Type B pancreatic cell (in vitro differentiated cells): ENCODE data around the gene ALOX5. TPM values are rescaled to one million over a fixed set of nuclear protein-coding genes. Genes with fewer than 3 reads are reported as not detected.
"Not testable (repeated sequence)": the region's sequence is repeated elsewhere in the genome, so short reads cannot be mapped to it uniquely, and the experiment has no call there.

ENCODE experiments used
- DNase-seq: peaks from one replicate; pipeline ENCODE4 v3.0.0; 2021; ENCODE audit warnings: mixed read lengths; ENCODE audit not compliant: unreplicated experiment; ENCODE audit errors: extremely low spot score
- H3K27ac Mint-ChIP-seq: 2 replicates; pipeline ENCODE4 v1.8.0; 2021; ENCODE audit warnings: mild to moderate bottlenecking, mixed read lengths
- H3K27me3 Mint-ChIP-seq: 2 replicates; pipeline ENCODE4 v1.8.0; 2021; ENCODE audit warnings: mixed read lengths
- H3K36me3 Mint-ChIP-seq: 2 replicates; pipeline ENCODE4 v1.8.0; 2021; ENCODE audit warnings: mixed read lengths
- H3K4me1 Mint-ChIP-seq: one replicate; pipeline ENCODE4 v1.8.0; 2021; ENCODE audit warnings: mixed read lengths; ENCODE audit not compliant: unreplicated experiment
- H3K4me3 Mint-ChIP-seq: 2 replicates; pipeline ENCODE4 v1.8.0; 2021; ENCODE audit warnings: mild to moderate bottlenecking, mixed read lengths
- H3K9me3 Mint-ChIP-seq: 2 replicates; pipeline ENCODE4 v1.8.0; 2021; ENCODE audit warnings: mixed read lengths
- long read RNA-seq: library from polyadenylated mRNA; unstranded; transcript quantifications from one replicate; pipeline ENCODE4 v2.0.0, GENCODE V29; 2020
- total RNA-seq: library from RNA; stranded (reverse); gene quantifications from 2 replicates; pipeline ENCODE4 v1.2.1, GENCODE V29; 2021; ENCODE audit warnings: low replicate concordance
- TF ChIP-seq, protein P1 (sequence below): fragments of 200-600 bp; sonication (generic); conservative IDR thresholded peaks from 2 replicates; pipeline ENCODE4 v1.5.0; 2021; ENCODE audit warnings: antibody characterized with exemption, mild to moderate bottlenecking

ALOX5 gene
- total RNA-seq = 7.9 and 17.3 TPM in 2 replicates
- long read RNA-seq, transcript ALOX5-201 (14 exons, 2,506 nt) = major isoform, 18 of 32 reads
- long read RNA-seq, partial matches to known transcripts = 6 of 32 reads
- long read RNA-seq, other reads (novel, unspliced or antisense) = 6 of 32 reads

DNA sequence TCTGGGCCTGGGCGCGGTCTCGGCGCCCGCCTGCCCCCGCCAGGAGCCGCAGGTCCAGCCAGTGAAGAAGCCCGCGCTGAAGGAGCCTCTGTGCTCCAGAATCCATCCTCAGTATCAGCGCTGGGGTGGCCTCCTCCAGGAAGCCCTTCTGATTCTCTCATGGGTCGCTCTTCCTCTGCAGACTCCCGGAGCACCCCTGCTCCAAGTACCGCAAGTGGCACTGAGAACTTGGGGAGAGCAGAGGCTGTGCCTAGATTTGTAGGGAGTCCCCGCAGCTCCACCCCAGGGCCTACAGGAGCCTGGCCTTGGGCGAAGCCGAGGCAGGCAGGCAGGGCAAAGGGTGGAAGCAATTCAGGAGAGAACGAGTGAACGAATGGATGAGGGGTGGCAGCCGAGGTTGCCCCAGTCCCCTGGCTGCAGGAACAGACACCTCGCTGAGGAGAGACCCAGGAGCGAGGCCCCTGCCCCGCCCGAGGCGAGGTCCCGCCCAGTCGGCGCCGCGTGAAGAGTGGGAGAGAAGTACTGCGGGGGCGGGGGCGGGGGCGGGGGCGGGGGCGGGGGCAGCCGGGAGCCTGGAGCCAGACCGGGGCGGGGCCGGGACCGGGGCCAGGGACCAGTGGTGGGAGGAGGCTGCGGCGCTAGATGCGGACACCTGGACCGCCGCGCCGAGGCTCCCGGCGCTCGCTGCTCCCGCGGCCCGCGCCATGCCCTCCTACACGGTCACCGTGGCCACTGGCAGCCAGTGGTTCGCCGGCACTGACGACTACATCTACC lies at the start of gene ALOX5:
TSS of gene ALOX5 (plus strand) at position 641 of the 774 bp plus-strand sequence. CDS start at position 705, 64 bp downstream.
- Mint-ChIP-seq H3K27ac (peak within 1 kb of the TSS; percentile 75), H3K36me3 (no peaks in the 10 kb centered on the region), H3K4me3 (peak within 1 kb of the TSS; percentile 88), H3K9me3 (no peaks in the 10 kb centered on the region), H3K27me3 (peaks cover 90% of the 10 kb centered on the region), H3K4me1 (peaks cover 4% of the 10 kb centered on the region)
- TF ChIP-seq, protein P1, sequence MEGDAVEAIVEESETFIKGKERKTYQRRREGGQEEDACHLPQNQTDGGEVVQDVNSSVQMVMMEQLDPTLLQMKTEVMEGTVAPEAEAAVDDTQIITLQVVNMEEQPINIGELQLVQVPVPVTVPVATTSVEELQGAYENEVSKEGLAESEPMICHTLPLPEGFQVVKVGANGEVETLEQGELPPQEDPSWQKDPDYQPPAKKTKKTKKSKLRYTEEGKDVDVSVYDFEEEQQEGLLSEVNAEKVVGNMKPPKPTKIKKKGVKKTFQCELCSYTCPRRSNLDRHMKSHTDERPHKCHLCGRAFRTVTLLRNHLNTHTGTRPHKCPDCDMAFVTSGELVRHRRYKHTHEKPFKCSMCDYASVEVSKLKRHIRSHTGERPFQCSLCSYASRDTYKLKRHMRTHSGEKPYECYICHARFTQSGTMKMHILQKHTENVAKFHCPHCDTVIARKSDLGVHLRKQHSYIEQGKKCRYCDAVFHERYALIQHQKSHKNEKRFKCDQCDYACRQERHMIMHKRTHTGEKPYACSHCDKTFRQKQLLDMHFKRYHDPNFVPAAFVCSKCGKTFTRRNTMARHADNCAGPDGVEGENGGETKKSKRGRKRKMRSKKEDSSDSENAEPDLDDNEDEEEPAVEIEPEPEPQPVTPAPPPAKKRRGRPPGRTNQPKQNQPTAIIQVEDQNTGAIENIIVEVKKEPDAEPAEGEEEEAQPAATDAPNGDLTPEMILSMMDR = no peak
- DNase-seq = no peak

DNA sequence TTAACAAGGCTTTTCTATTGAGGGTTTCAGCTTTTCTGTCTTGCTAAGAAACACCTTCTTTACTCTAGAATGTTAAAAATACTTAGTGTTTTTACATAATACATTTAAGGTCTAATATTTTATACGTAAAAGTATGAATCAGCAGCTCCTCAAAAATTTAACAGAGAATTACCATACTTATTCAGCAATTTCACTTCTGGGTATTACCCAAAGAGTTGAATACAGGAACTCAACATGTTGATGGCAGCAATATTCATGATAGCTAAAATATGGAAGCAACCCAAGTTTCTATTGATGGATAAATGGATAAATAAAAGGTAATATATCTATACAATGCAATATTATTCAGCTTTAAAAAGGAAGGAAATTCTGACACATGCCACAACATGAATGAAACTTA lies 48.9 kb upstream of the ALOX5 start:
- Mint-ChIP-seq H3K27ac (no peak overlapping the region), H3K4me3 (no peak overlapping the region), H3K9me3 (no peaks in the 10 kb centered on the region), H3K27me3 (peaks cover 4% of the 10 kb centered on the region), H3K4me1 (no peaks in the 10 kb centered on the region), H3K36me3 (no peaks in the 10 kb centered on the region)
- TF ChIP-seq, protein P1 = no peak
- DNase-seq = no peak

- H3K27ac Mint-ChIP-seq, DNase-seq, H3K4me1 Mint-ChIP-seq, H3K27me3 Mint-ChIP-seq, H3K9me3 Mint-ChIP-seq, H3K36me3 Mint-ChIP-seq, H3K4me3 Mint-ChIP-seq: not testable (repeated sequence)
These were observed 47.2 kb upstream of the ALOX5 start for GRCh38 chr10:45326864-45327263.

GRCh38 chr10:45331824-45332223 lies 42.2 kb upstream of the ALOX5 start:
- not testable (repeated sequence) for H3K9me3 Mint-ChIP-seq, H3K4me1 Mint-ChIP-seq, H3K27me3 Mint-ChIP-seq, H3K27ac Mint-ChIP-seq, DNase-seq, H3K4me3 Mint-ChIP-seq, H3K36me3 Mint-ChIP-seq

DNA sequence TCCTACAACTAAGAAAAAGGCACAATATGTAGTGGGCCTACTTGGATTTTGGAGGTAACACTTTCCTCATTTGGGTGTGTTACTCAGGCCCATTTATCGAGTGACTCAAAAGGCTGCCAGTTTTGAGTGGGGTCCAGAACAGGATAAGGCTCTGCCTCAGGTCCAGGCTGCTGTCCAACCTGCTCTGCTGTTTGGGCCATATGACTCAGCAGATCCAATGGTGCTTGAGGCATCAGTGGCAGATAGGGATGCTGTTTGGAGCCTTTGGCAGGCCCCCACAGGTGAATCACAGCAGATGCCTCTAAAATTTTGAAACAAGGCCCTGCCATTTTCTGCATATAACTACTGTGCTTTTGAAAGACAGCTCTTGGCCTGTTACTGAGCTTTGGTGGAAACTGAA lies 34.1 kb upstream of the ALOX5 start:
- no peaks in the 10 kb centered on the region for H3K9me3 Mint-ChIP-seq
- no peak overlapping the region for H3K27ac Mint-ChIP-seq
- no peak for DNase-seq
- no peak overlapping the region for H3K4me3 Mint-ChIP-seq
- no peaks in the 10 kb centered on the region for H3K4me1 Mint-ChIP-seq
- no peaks in the 10 kb centered on the region for H3K27me3 Mint-ChIP-seq
- no peaks in the 10 kb centered on the region for H3K36me3 Mint-ChIP-seq
- TF ChIP-seq, protein P1 = no peak

GRCh38 chr10:45340420-45340819 lies 33.6 kb upstream of the ALOX5 start:
- not testable (repeated sequence) for DNase-seq, H3K9me3 Mint-ChIP-seq, H3K36me3 Mint-ChIP-seq, H3K27me3 Mint-ChIP-seq, H3K4me3 Mint-ChIP-seq, H3K4me1 Mint-ChIP-seq, H3K27ac Mint-ChIP-seq

GRCh38 chr10:45346652-45347335 lies 27.2 kb upstream of the ALOX5 start:
- DNase-seq, H3K9me3 Mint-ChIP-seq, H3K27me3 Mint-ChIP-seq, H3K36me3 Mint-ChIP-seq, H3K27ac Mint-ChIP-seq, H3K4me1 Mint-ChIP-seq, H3K4me3 Mint-ChIP-seq: not testable (repeated sequence)

DNA sequence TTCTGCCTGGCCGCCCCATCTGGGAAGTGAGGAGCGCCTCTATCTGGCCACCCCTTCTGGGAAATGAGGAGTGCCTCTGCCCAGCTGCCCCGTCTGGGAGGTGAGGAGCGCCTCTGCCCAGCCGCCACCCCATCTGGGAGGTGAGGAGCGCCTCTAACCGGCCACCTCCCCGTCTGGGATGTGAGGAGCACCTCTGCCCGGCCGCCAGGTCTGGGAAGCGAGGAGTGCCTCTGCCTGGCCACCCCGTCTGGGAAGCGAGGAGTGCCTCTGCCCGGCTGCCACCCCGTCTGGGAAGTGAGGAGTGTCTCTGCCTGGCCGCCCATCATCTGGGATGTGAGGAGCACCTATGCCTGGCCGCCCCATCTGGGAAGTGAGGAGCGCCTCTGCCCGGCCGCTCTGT lies 26.6 kb upstream of the ALOX5 start:
- DNase-seq, H3K4me1 Mint-ChIP-seq, H3K9me3 Mint-ChIP-seq, H3K27ac Mint-ChIP-seq, H3K36me3 Mint-ChIP-seq, H3K27me3 Mint-ChIP-seq, H3K4me3 Mint-ChIP-seq: not testable (repeated sequence)

- H3K27ac Mint-ChIP-seq, H3K4me3 Mint-ChIP-seq, DNase-seq, H3K4me1 Mint-ChIP-seq, H3K9me3 Mint-ChIP-seq, H3K36me3 Mint-ChIP-seq, H3K27me3 Mint-ChIP-seq: not testable (repeated sequence)
These were observed 25.7 kb upstream of the ALOX5 start for GRCh38 chr10:45348196-45348765.
